NCI-H2196 (cell line): ENCODE results near the gene YBX1.
"Not testable (repeated sequence)": the region's sequence is repeated elsewhere in the genome, so short reads cannot be mapped to it uniquely, and the experiment has no call there.

Experiments
- DNase-seq: peaks from one replicate; lab custom pipeline; 2025; ENCODE audit not compliant: unreplicated experiment; lab: John Stamatoyannopoulos, UW

The YBX1 gene

GRCh38 chr1:42686418-42686817 is 4.2 kb downstream of the YBX1 start:
- DNase-seq: no peak

- DNase-seq: no peak
Measured at GRCh38 chr1:42689912-42690311, 7.7 kb downstream of the YBX1 start.

GRCh38 chr1:42690477-42691156 is 8.4 kb downstream of the YBX1 start:
- no peak for DNase-seq

- DNase-seq: no peak
Measured at GRCh38 chr1:42691157-42691498, 8.9 kb downstream of the YBX1 start.

- no peak for DNase-seq
Measured at GRCh38 chr1:42692461-42692860, 10.2 kb downstream of the YBX1 start.

GRCh38 chr1:42692911-42693310 is 10.7 kb downstream of the YBX1 start:
- DNase-seq: no peak

- DNase-seq: no peak
Measured at GRCh38 chr1:42698081-42698813, 16.0 kb downstream of the YBX1 start.

GRCh38 chr1:42700006-42700405 is 17.8 kb downstream of the YBX1 start:
- DNase-seq: no peak

- no peak for DNase-seq
Measured at GRCh38 chr1:42703888-42704464, 21.8 kb downstream of the YBX1 start.

GRCh38 chr1:42712808-42713207 is 30.6 kb downstream of the YBX1 start:
- DNase-seq: not testable (repeated sequence)

- no peak for DNase-seq
Measured at GRCh38 chr1:42713293-42713692, 31.1 kb downstream of the YBX1 start.

GRCh38 chr1:42714441-42714840 is 32.2 kb downstream of the YBX1 start:
- not testable (repeated sequence) for DNase-seq

- DNase-seq: no peak
Measured at GRCh38 chr1:42720868-42721267, 38.6 kb downstream of the YBX1 start.

- no peak for DNase-seq
Measured at GRCh38 chr1:42721926-42722325, 39.7 kb downstream of the YBX1 start.

- DNase-seq: not testable (repeated sequence)
Measured at GRCh38 chr1:42722403-42722802, 40.2 kb downstream of the YBX1 start.

GRCh38 chr1:42723511-42723910 is 41.3 kb downstream of the YBX1 start:
- no peak for DNase-seq

GRCh38 chr1:42725820-42726219 is 43.6 kb downstream of the YBX1 start:
- not testable (repeated sequence) for DNase-seq

GRCh38 chr1:42730002-42730401 is 47.8 kb downstream of the YBX1 start:
- no peak for DNase-seq

GRCh38 chr1:42730988-42731387 is 48.8 kb downstream of the YBX1 start:
- peak; percentile 35 for DNase-seq

GRCh38 chr1:42731585-42731984 is 49.4 kb downstream of the YBX1 start:
- DNase-seq: no peak

- no peak for DNase-seq
Measured at GRCh38 chr1:42732126-42732680, 50.0 kb downstream of the YBX1 start.
